OCI-LY1 (cell line): ENCODE results near the gene OR52L1.

Experiments used
- H2AFZ ChIP-seq: fragments of 200-600 bp; sonication (generic), shearing (Covaris generic); 2 replicates; pipeline ENCODE4 v1.6.0; 2014; ENCODE audit warnings: antibody characterized with exemption, mild to moderate bottlenecking, low read length
- H3F3A ChIP-seq: fragments of 200-600 bp; sonication (generic), shearing (Covaris generic); 2 replicates; pipeline ENCODE4 v1.6.0; 2014; ENCODE audit warnings: mild to moderate bottlenecking, antibody characterized with exemption, low read length, moderate library complexity; ENCODE audit not compliant: insufficient read depth
- H3K27ac ChIP-seq: fragments of 200-600 bp; sonication (generic); 2 replicates; pipeline ENCODE4 v1.5.1; 2014; ENCODE audit warnings: low read length, mixed run types, mild to moderate bottlenecking, low read depth; ENCODE audit not compliant: poor library complexity, severe bottlenecking
- H3K27me3 ChIP-seq: fragments of 200-600 bp; sonication (generic); 2 replicates; pipeline ENCODE4 v1.6.0; 2014; ENCODE audit warnings: antibody characterized with exemption, mild to moderate bottlenecking, low read length, moderate library complexity; ENCODE audit not compliant: insufficient read depth
- H3K36me3 ChIP-seq: fragments of 200-600 bp; sonication (generic); 2 replicates; pipeline ENCODE4 v1.6.1; 2014; ENCODE audit warnings: mild to moderate bottlenecking, antibody characterized with exemption, low read length, moderate library complexity, mixed read lengths; ENCODE audit not compliant: insufficient read depth
- H3K4me1 ChIP-seq: fragments of 200-600 bp; sonication (generic); 2 replicates; pipeline ENCODE4 v1.5.1; 2014; ENCODE audit warnings: mild to moderate bottlenecking, low read length, moderate library complexity; ENCODE audit not compliant: insufficient read depth, severe bottlenecking
- H3K4me2 ChIP-seq: fragments of 200-600 bp; sonication (generic), shearing (Covaris generic); 2 replicates; pipeline ENCODE4 v1.6.1; 2014; ENCODE audit warnings: low read length
- H3K4me3 ChIP-seq: fragments of 200-600 bp; sonication (generic); 2 replicates; pipeline ENCODE4 v1.5.1; 2014; ENCODE audit warnings: low read length, low read depth, mild to moderate bottlenecking, mixed read lengths; ENCODE audit not compliant: poor library complexity, severe bottlenecking
- H3K79me2 ChIP-seq: fragments of 200-600 bp; shearing (Covaris generic); 2 replicates; pipeline ENCODE4 v1.6.1; 2016; ENCODE audit warnings: mixed run types, low read length, mixed read lengths; ENCODE audit not compliant: insufficient read depth
- H3K9ac ChIP-seq: fragments of 200-600 bp; sonication (generic), shearing (Covaris generic); 2 replicates; pipeline ENCODE4 v1.6.1; 2014; ENCODE audit warnings: mild to moderate bottlenecking, low read length, mixed read lengths
- H3K9me2 ChIP-seq: fragments of 200-600 bp; sonication (generic), shearing (Covaris generic); 2 replicates; pipeline ENCODE4 v1.6.1; 2014; ENCODE audit warnings: low read depth, mild to moderate bottlenecking, low read length, mixed read lengths
- H3K9me3 ChIP-seq: fragments of 200-600 bp; shearing (Covaris generic); 2 replicates; pipeline ENCODE4 v1.6.1; 2014; ENCODE audit warnings: low read length, mixed read lengths
- H4K20me1 ChIP-seq: fragments of 200-600 bp; sonication (generic), shearing (Covaris generic); 2 replicates; pipeline ENCODE4 v1.6.0; 2016; ENCODE audit warnings: mild to moderate bottlenecking, low read length; ENCODE audit not compliant: insufficient read depth
- CTCF ChIP-seq: fragments of 200-600 bp; sonication (generic), shearing (Covaris generic); IDR thresholded peaks from 2 replicates; pipeline ENCODE4 v1.5.1; 2017; ENCODE audit warnings: mild to moderate bottlenecking, antibody characterized with exemption, low read length, moderate library complexity, mixed read lengths
- EZH2 ChIP-seq: fragments of 200-600 bp; sonication (generic), shearing (Covaris generic); IDR thresholded peaks from 2 replicates; pipeline ENCODE4 v1.8.0; 2017; ENCODE audit warnings: borderline replicate concordance, mixed run types, mild to moderate bottlenecking, antibody characterized with exemption, low read length, moderate library complexity, mixed read lengths

OR52L1 gene

GRCh38 chr11:5941951-5942350, 44.8 kb downstream of the OR52L1 start, which contains the start of gene OR56A3:
Gene OR56A3, plus strand, starts transcription at chr11:5942251. Its CDS starts 5,096 bp downstream, at chr11:5947347.
- Histone ChIP-seq H2AFZ (no peak within 1 kb of the TSS), H3K79me2 (no peaks in the 10 kb centered on the region), H3K27me3 (no peaks in the 10 kb centered on the region), H3K9me3 (no peaks in the 10 kb centered on the region), H4K20me1 (no peaks in the 10 kb centered on the region), H3K4me1 (no peaks in the 10 kb centered on the region), H3K9me2 (no peaks in the 10 kb centered on the region), H3K9ac (no peak within 1 kb of the TSS), H3K4me3 (no peak within 1 kb of the TSS), H3K36me3 (no peaks in the 10 kb centered on the region), H3K4me2 (no peak within 1 kb of the TSS), H3K27ac (no peak within 1 kb of the TSS), H3F3A (no peaks in the 10 kb centered on the region)
- TF ChIP-seq CTCF: no peak
- TF ChIP-seq EZH2: no peak

- Histone ChIP-seq H3K79me2 (no peaks in the 10 kb centered on the region), H3K9me3 (no peaks in the 10 kb centered on the region), H3F3A (no peaks in the 10 kb centered on the region), H3K36me3 (no peaks in the 10 kb centered on the region), H3K4me3 (no peak overlapping the region), H3K4me2 (no peak overlapping the region), H3K27ac (no peak overlapping the region), H4K20me1 (no peaks in the 10 kb centered on the region), H3K9me2 (no peaks in the 10 kb centered on the region), H3K9ac (no peak overlapping the region), H3K4me1 (no peaks in the 10 kb centered on the region), H3K27me3 (no peaks in the 10 kb centered on the region), H2AFZ (no peak overlapping the region)
- TF ChIP-seq CTCF: no peak
- TF ChIP-seq EZH2: no peak
Observed at GRCh38 chr11:5940748-5941147, 46.0 kb downstream of the OR52L1 start.

- Histone ChIP-seq H3K79me2 (no peaks in the 10 kb centered on the region), H3K36me3 (no peaks in the 10 kb centered on the region), H3K27me3 (no peaks in the 10 kb centered on the region), H3K9me2 (no peaks in the 10 kb centered on the region), H3K4me1 (no peaks in the 10 kb centered on the region), H4K20me1 (no peaks in the 10 kb centered on the region), H3K9ac (no peak overlapping the region), H2AFZ (no peak overlapping the region), H3K4me2 (no peak overlapping the region), H3K27ac (no peak overlapping the region), H3K9me3 (no peaks in the 10 kb centered on the region), H3K4me3 (no peak overlapping the region), H3F3A (no peaks in the 10 kb centered on the region)
- TF ChIP-seq EZH2: no peak
- no peak for TF ChIP-seq CTCF
Observed at GRCh38 chr11:5938603-5938965, 48.2 kb downstream of the OR52L1 start.
